Psoas muscle (tissue), 8 donors: ENCODE results near the gene ZNF552. TPM values are rescaled to one million over a fixed set of nuclear protein-coding genes. Genes with fewer than 3 reads are reported as not detected.

Source experiments
- ATAC-seq, 4 donors: fragments of 200-7000 bp; cut with Tn5 transposase; one replicate each; pipeline ENCODE4 v1.9.1; 2020; ENCODE audit warnings: moderate library complexity in 3 of 4, mild to moderate bottlenecking in 2 of 4
- DNase-seq, 2 donors: peaks; one replicate each; pipeline ENCODE4 v3.0.0-alpha.2; 2020
- H3K27ac ChIP-seq: fragments of 200-600 bp; one replicate; pipeline ENCODE4 v1.8.0; 2022
- H3K27me3 ChIP-seq, 3 donors: fragments of 200-600 bp in 1 of 3; one replicate each; pipeline versions ENCODE4 v1.6.1 to v1.8.0; 2013 to 2022; ENCODE audit warnings: low read length in 2 of 3, mild to moderate bottlenecking in 2 of 3, moderate library complexity in 1 of 3; ENCODE audit not compliant: insufficient read depth in 3 of 3
- H3K36me3 ChIP-seq, 2 donors: fragments of 200-600 bp in 1 of 2; one replicate each; pipeline versions ENCODE4 v1.6.1 to v1.8.0; 2013 to 2022; ENCODE audit warnings: low read depth in 1 of 2, mild to moderate bottlenecking in 1 of 2, moderate library complexity in 1 of 2; ENCODE audit not compliant: insufficient read depth in 1 of 2
- H3K4me1 ChIP-seq: fragments of 200-600 bp; one replicate; pipeline ENCODE4 v1.8.0; 2022
- H3K4me3 ChIP-seq: fragments of 200-600 bp; one replicate; pipeline ENCODE4 v1.8.0; 2022; ENCODE audit warnings: mild to moderate bottlenecking
- H3K9me3 ChIP-seq: fragments of 200-600 bp; one replicate; pipeline ENCODE4 v1.8.0; 2022
- CTCF ChIP-seq: fragments of 200-600 bp; IDR thresholded peaks from one replicate; pipeline ENCODE4 v1.8.0; 2022; ENCODE audit warnings: antibody characterized with exemption
- WGBS, 3 donors: extraction: QIAGEN DNeasy Blood & Tissue Kit; methylation state at CpG; one replicate each; pipeline versions ENCODE4 v1.1.6 to v1.1.7; 2013; 5-methylcytosine and 5-hydroxymethylcytosine counted together
- intact Hi-C, 2 donors: fragments of 100-400 bp; cut with DNase I; formaldehyde crosslinking; loops; one replicate each; pipeline versions ENCODE4 v1.11.0 to v1.14.2; 2022
- polyA plus RNA-seq, 3 donors: library from polyadenylated mRNA; stranded (reverse); fragments of 200-250 nt; gene quantifications; one replicate each; pipeline ENCODE4 v1.2.3, GENCODE V29; 2013
- total RNA-seq, 4 donors: library from RNA; stranded (reverse); fragmentation: NEBNext Ultra II Directional in 2 of 4; extraction: Animal tissue kit (Norgen Biotek cat#: 25700) in 2 of 4; gene quantifications; one replicate each; pipeline versions ENCODE4 v1.2.1 to v1.2.4, GENCODE V29; 2021 to 2023
- donor health status: healthy with polysubstance abuse.
- donor health status: DM: no; HTN: no; CAD: no; lungs with moderate emphysema.
- donor health status: Bipolar disorder and iron deficiency.
- donor health status: healthy.
- donor health status: DM: yes; HTN: yes; CAD: no.
- donor health status: DM: no; HTN: no; CAD: no.
- donor health status: DM: no; HTN: no; CAD: no.
- donor health status: DM: yes; HTN: yes; CAD: no.

ZNF552 gene
- total and polyA plus RNA-seq, 7 donors, result 1.2 to 6.1 (median 3.3) TPM

DNA sequence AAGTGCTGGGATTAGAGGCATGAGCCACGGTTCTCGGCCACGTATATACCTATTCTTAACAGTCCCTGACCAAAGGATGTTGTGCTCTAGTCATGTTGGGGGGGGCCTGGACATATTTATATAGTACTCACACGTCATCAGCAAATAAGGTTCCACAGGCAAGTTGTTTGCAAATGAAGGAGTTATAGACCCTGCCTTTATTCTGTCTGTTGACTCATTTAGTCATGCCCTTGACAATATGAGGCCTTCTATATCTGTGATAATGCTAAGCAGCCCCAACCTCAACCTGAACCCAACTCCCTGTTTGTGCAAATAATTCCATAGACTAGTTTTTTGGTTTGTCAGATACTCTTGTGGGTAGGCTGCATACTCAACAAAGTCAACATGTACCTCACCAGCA is 36.4 kb downstream of the ZNF552 start:
- Histone ChIP-seq H3K27ac (no peak overlapping the region), H3K9me3 (peaks cover 22% of the 10 kb centered on the region)

DNA sequence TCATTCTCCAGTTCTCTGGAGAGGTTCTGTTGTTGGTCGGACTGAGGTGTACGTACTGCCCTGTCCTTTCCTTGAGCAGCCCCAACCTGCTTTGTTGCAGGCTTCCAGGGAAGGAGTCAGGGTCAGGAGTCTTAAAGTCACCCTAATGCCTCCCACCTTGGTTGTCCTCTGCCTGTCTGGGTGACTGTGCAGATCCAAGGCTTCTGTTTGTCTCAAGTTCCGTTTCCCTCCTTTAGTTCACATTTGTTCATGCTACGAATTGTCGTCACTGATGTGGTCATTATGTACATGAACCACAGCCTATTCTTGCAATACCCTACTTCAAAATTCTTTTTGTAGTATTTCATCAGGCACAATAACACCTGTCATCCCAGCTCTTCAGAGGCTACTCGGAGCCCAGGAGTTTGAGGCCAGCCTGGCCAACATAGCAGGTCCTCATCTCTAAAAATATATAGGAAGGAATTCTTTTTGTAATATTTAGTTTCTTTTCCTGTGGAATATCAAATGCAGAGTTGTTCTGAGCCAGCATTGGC is 37.9 kb downstream of the ZNF552 start:
- intact Hi-C loops, result no loop called here
- no peak for DNase-seq
- peak; percentile 58 to 77 (median 61) for ATAC-seq
- Histone ChIP-seq H3K27ac (peak overlapping the region; percentile 67), H3K4me1 (peaks cover 25% of the 10 kb centered on the region), H3K9me3 (peaks cover 22% of the 10 kb centered on the region), H3K36me3 (peaks cover 32 to 67% of the 10 kb centered on the region in 2 donors), H3K4me3 (no peak overlapping the region), H3K27me3 (no peaks in the 10 kb centered on the region)
- no peak for TF ChIP-seq CTCF
- 70 to 76% (median 72%) methylated on average over 6 of the region's 6 CpGs for WGBS, 3 donors

More for the DNA sequence above, 36.4 kb downstream of the ZNF552 start:
- Histone ChIP-seq H3K36me3 (peaks cover 27 to 63% of the 10 kb centered on the region in 2 donors), H3K4me3 (no peak overlapping the region), H3K27me3 (no peaks in the 10 kb centered on the region), H3K4me1 (peaks cover 17% of the 10 kb centered on the region)
- ATAC-seq (no peak), DNase-seq (no peak)
- WGBS, 3 donors, result 96 to 98% (median 98%) methylated on average over 4 of the region's 4 CpGs
- intact Hi-C loops, result no loop called here
- TF ChIP-seq CTCF, result no peak

GRCh38 chr19:57773488-57773887 is 41.2 kb downstream of the ZNF552 start:
- intact Hi-C loops, result no loop called here

DNA sequence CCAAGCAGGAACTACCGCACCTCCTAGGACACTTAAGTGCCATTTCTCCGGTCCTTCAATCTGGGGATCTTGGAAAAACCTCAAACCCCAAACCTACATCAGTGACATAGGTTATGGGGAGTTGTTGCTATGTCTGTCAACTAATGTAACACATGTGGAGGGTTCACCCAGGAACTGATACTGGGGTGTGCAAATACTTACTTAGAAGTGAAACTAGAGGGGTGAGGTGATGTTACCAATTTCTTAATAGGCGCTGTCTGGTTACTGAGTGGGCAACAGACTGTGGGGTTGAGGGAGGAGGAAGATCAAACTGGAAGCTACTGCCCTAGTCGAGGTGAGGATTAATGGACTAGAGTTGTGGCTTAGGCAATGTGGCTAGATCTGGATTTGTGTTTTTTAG is 43.3 kb downstream of the ZNF552 start:
- DNase-seq (no peak), ATAC-seq (no peak)
- Histone ChIP-seq H3K27ac (peak overlapping the region; percentile 95), H3K36me3 (peaks cover 9 to 21% of the 10 kb centered on the region in 2 donors), H3K4me1 (peaks cover 32% of the 10 kb centered on the region), H3K27me3 (no peaks in the 10 kb centered on the region), H3K4me3 (peak overlapping the region; percentile 97), H3K9me3 (no peaks in the 10 kb centered on the region)
- WGBS, 3 donors, result 94 to 95% (median 95%) methylated on average over 4 of the region's 4 CpGs
- intact Hi-C loops, result no loop called here
- no peak for TF ChIP-seq CTCF

More at GRCh38 chr19:57773488-57773887, 41.2 kb downstream of the ZNF552 start:
- no peak for TF ChIP-seq CTCF
- peak; percentile 62 to 79 (median 74) for ATAC-seq
- peaks cover 4% of the 10 kb centered on the region for H3K9me3 ChIP-seq
- peak overlapping the region; percentile 95 for H3K27ac ChIP-seq
- H3K4me1 ChIP-seq, result peaks cover 37% of the 10 kb centered on the region
- no peaks in the 10 kb centered on the region for H3K27me3 ChIP-seq
- WGBS, 3 donors, result 65 to 82% (median 68%) methylated on average over 3 of the region's 3 CpGs
- no peak for DNase-seq
- H3K36me3 ChIP-seq, result peaks cover 14 to 39% of the 10 kb centered on the region in 2 donors
- no peak overlapping the region for H3K4me3 ChIP-seq
